PC-9 (cell line): Measurements from ENCODE around the gene NPHP4. TPM values are rescaled to one million over a fixed set of nuclear protein-coding genes. Genes with fewer than 3 reads are reported as not detected.
"Not testable (repeated sequence)": the region's sequence is repeated elsewhere in the genome, so short reads cannot be mapped to it uniquely, and the experiment has no call there.

Source experiments
- BruUV-seq: library from RNA; stranded (reverse); fragments of 400-500 nt; replicated peaks from 2 replicates; lab custom pipeline; 2021; lab: Mats Ljungman, UMichigan
- CTCF ChIA-PET: fragments of 300-600 bp; sonication (Branson Sonifier 250); formaldehyde crosslinking; loops from one replicate; lab custom pipeline; 2022; ENCODE audit warnings: antibody characterized with exemption; lab: Charles Lee
- POLR2A ChIA-PET: fragments of 300-600 bp; sonication (Branson Sonifier 250); formaldehyde crosslinking; loops from one replicate; lab custom pipeline; 2022; ENCODE audit warnings: antibody characterized with exemption; ENCODE audit not compliant: unreplicated experiment; lab: Charles Lee
- DNase-seq, 2 experiments: peaks; one replicate each; pipeline versions ENCODE4 v3.0.0 to v3.0.0-alpha.2; 2015 to 2022; ENCODE audit warnings: mixed read lengths in 1 of 2
- H2AFZ ChIP-seq: fragments of 200-600 bp; sonication (generic); 2 replicates; pipeline ENCODE4 v1.8.1; 2017; ENCODE audit warnings: antibody characterized with exemption
- H3F3A ChIP-seq: fragments of 200-600 bp; sonication (generic); 2 replicates; pipeline ENCODE4 v1.8.1; 2017; ENCODE audit warnings: antibody characterized with exemption, mild to moderate bottlenecking, low read depth; ENCODE audit not compliant: insufficient read depth
- H3K27ac ChIP-seq: fragments of 200-600 bp; sonication (generic); 2 replicates; pipeline ENCODE4 v1.6.1; 2016; ENCODE audit warnings: mixed run types
- H3K27me3 ChIP-seq: fragments of 200-600 bp; sonication (generic); 2 replicates; pipeline ENCODE4 v1.6.1; 2016; ENCODE audit warnings: low read depth, mixed run types; ENCODE audit not compliant: insufficient read depth
- H3K36me3 ChIP-seq: fragments of 200-600 bp; sonication (generic); 2 replicates; pipeline ENCODE4 v1.6.1; 2016; ENCODE audit warnings: low read depth, mixed run types
- H3K4me1 ChIP-seq: fragments of 200-600 bp; sonication (generic); replicated peaks from 2 replicates; pipeline ENCODE4 v1.6.1; 2016; ENCODE audit warnings: mixed run types; ENCODE audit not compliant: insufficient read depth
- H3K4me2 ChIP-seq: fragments of 200-600 bp; sonication (generic); 2 replicates; pipeline ENCODE4 v1.6.1; 2017; ENCODE audit warnings: mixed run types
- H3K4me3 ChIP-seq: fragments of 200-600 bp; sonication (generic); 2 replicates; pipeline ENCODE4 v1.6.1; 2016; ENCODE audit warnings: mixed run types
- H3K79me2 ChIP-seq: fragments of 200-600 bp; sonication (generic); 2 replicates; pipeline ENCODE4 v1.6.1; 2017; ENCODE audit warnings: low read depth, mixed run types
- H3K9me2 ChIP-seq: fragments of 200-600 bp; sonication (generic); 2 replicates; pipeline ENCODE4 v1.8.1; 2017; ENCODE audit warnings: mild to moderate bottlenecking; ENCODE audit not compliant: insufficient read depth
- H3K9me3 ChIP-seq: fragments of 200-600 bp; sonication (generic); 2 replicates; pipeline ENCODE4 v1.8.1; 2016; ENCODE audit warnings: low read depth; ENCODE audit not compliant: insufficient read depth
- H4K20me1 ChIP-seq: fragments of 200-600 bp; sonication (generic); 2 replicates; pipeline ENCODE4 v1.8.1; 2017; ENCODE audit not compliant: insufficient read depth
- EZH2 ChIP-seq: fragments of 200-600 bp; sonication (generic); IDR thresholded peaks from 2 replicates; pipeline ENCODE4 v1.8.0; 2017; ENCODE audit warnings: antibody characterized with exemption, low read depth
- intact Hi-C: fragments of 100-400 bp; cut with micrococcal nuclease; formaldehyde crosslinking; loops from one replicate; pipeline ENCODE4 v1.10.0; 2022; ENCODE audit not compliant: unreplicated experiment
- total RNA-seq: library from RNA; stranded (reverse); gene quantifications from 2 replicates; pipeline ENCODE4 v1.2.3, GENCODE V29; 2021
- TF ChIP-seq, protein P1 (sequence below): fragments of 200-600 bp; sonication (generic); conservative IDR thresholded peaks from 2 replicates; pipeline ENCODE4 v1.6.1; 2017; ENCODE audit warnings: mixed run types, antibody characterized with exemption, mild to moderate bottlenecking, moderate library complexity

NPHP4 gene
- total RNA-seq, 1 experiment from 2014 or later, result 17.9 TPM

DNA sequence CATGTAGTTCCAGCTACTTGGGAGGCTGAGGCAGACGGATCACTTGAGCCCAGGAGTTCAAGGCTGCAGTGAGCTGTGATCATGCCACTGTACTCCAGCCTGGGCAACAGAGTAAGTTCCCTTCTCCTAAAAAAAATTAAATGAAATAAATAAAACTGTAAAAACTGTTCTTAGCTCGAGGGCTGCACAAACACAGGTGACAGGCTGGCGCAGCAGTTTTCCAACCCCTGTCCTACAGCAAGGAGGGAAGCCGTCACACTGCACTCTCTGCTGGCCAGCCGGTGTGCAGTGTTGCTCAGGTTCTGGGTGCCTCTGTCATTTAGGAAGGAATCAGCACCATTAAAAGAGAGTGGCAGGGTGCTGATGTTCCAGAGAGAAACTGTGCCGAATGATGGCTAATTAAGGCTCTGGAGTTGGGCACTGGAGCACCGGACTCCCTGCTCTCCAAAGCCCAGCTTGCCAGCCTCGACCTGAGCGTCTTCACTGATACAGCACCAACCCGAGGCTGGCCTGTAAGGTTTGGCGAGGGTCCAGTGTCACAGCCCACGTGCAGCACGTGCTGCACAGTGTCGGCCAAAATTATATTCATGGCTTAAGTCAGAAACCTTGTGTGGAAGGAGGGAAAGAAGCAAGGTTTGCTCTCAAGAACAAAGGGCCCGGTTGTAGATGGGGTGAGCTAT is 27.1 kb upstream of the NPHP4 start:
- CTCF ChIA-PET, result no interaction called here
- Histone ChIP-seq H3K27ac (no peak overlapping the region), H4K20me1 (no peaks in the 10 kb centered on the region), H3K9me2 (no peaks in the 10 kb centered on the region), H3K9me3 (no peaks in the 10 kb centered on the region), H3K79me2 (no peaks in the 10 kb centered on the region), H3K4me2 (no peak overlapping the region), H3K4me1 (no peaks in the 10 kb centered on the region), H3K4me3 (no peak overlapping the region), H3F3A (no peaks in the 10 kb centered on the region), H2AFZ (no peak overlapping the region), H3K27me3 (no peaks in the 10 kb centered on the region), H3K36me3 (no peaks in the 10 kb centered on the region)
- DNase-seq, result no peak
- intact Hi-C loops, result no loop called here
- BruUV-seq, result no TSS peak
- TF ChIP-seq, protein P1, sequence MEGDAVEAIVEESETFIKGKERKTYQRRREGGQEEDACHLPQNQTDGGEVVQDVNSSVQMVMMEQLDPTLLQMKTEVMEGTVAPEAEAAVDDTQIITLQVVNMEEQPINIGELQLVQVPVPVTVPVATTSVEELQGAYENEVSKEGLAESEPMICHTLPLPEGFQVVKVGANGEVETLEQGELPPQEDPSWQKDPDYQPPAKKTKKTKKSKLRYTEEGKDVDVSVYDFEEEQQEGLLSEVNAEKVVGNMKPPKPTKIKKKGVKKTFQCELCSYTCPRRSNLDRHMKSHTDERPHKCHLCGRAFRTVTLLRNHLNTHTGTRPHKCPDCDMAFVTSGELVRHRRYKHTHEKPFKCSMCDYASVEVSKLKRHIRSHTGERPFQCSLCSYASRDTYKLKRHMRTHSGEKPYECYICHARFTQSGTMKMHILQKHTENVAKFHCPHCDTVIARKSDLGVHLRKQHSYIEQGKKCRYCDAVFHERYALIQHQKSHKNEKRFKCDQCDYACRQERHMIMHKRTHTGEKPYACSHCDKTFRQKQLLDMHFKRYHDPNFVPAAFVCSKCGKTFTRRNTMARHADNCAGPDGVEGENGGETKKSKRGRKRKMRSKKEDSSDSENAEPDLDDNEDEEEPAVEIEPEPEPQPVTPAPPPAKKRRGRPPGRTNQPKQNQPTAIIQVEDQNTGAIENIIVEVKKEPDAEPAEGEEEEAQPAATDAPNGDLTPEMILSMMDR, result no peak
- no peak for TF ChIP-seq EZH2
- POLR2A ChIA-PET, result no interaction called here

DNA sequence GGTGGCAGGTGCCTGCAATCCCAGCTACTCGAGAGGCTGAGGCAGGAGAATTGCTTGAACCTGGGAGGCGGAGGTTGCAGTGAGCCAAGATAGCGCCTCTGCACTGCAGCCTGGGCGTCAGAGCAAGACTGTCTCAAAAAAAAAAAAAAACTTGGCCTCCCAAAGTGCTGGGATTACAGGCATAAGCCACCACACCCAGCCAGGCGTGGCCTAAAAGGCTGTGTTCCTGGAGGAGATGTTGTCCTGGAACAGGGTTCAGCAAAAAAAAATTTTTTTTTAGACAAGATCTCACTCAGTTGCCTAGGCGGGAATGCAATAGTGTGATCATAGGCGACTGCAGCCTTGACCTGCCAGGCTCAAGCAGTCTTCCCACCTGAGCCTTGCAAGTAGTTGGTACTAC is 25.4 kb upstream of the NPHP4 start:
- BruUV-seq, H3K9me2 ChIP-seq, intact Hi-C loops, H3F3A ChIP-seq, H3K27me3 ChIP-seq, H3K9me3 ChIP-seq, H3K36me3 ChIP-seq, H2AFZ ChIP-seq, DNase-seq, CTCF ChIA-PET, H3K79me2 ChIP-seq, H4K20me1 ChIP-seq, POLR2A ChIA-PET, H3K4me2 ChIP-seq, H3K4me1 ChIP-seq, H3K27ac ChIP-seq, H3K4me3 ChIP-seq: not testable (repeated sequence)

DNA sequence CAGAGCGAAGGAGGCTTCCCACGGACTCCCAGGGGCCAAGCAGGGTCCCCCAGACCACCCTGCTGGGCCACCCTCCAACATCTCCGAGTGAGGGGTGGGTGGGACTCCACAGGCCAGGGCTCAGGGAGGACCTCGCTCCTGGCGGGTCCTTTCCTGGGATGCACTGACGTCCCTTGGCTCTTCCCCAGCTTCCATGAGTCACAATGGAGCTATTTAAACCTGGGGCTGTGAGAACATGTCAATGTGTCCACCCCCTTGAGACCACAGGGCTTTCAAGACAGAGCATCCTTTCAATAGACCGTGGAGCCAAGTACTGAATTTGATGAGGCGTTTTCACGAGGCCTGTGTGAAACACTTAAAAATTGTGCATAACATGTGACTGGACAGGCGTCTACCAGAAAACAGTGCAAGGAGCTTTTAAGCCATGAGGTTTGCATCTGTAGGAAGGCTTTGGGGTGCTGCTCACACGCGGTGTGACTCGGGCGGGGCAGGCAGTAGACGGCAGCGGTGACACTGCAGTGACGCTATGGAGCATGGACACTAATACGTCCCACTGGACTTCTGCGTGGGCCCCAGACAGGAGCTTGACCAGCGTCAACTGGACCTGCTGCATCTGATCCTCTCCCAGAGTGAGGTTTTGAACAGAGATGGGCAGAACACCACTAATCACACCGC is 24.1 kb upstream of the NPHP4 start:
- Histone ChIP-seq H3F3A (no peaks in the 10 kb centered on the region), H3K79me2 (no peaks in the 10 kb centered on the region), H3K4me2 (no peak overlapping the region), H3K36me3 (no peaks in the 10 kb centered on the region), H2AFZ (no peak overlapping the region), H4K20me1 (no peaks in the 10 kb centered on the region), H3K27ac (no peak overlapping the region), H3K9me2 (no peaks in the 10 kb centered on the region), H3K9me3 (no peaks in the 10 kb centered on the region), H3K27me3 (no peaks in the 10 kb centered on the region), H3K4me1 (no peaks in the 10 kb centered on the region), H3K4me3 (no peak overlapping the region)
- intact Hi-C loops, result no loop called here
- no TSS peak for BruUV-seq
- DNase-seq, result no peak
- POLR2A ChIA-PET, result interaction anchor here (0.6 kb wide), 2 partner anchors 91 to 161 kb away, joined by 3 to 4 read pairs; no protein-coding TSS in a partner anchor
- CTCF ChIA-PET, result interaction anchor here (0.6 kb wide), 1 partner anchor 10 kb away, joined by 5 read pairs; no protein-coding TSS in a partner anchor
- TF ChIP-seq EZH2, result no peak
- TF ChIP-seq, protein P1, result no peak
